Smooth muscle cell (in vitro differentiated cells): Measurements from ENCODE around the gene CCDC83. TPM values are rescaled to one million over a fixed set of nuclear protein-coding genes. Genes with fewer than 3 reads are reported as not detected.
"Not testable (repeated sequence)": the region's sequence is repeated elsewhere in the genome, so short reads cannot be mapped to it uniquely, and the experiment has no call there.

Experiments
- DNase-seq: peaks from one replicate; lab custom pipeline; 2025; ENCODE audit not compliant: unreplicated experiment; lab: John Stamatoyannopoulos, UW
- H2AFZ ChIP-seq: fragments of 200-600 bp; sonication (generic); 2 replicates; pipeline ENCODE4 v1.6.0; 2016; ENCODE audit warnings: antibody characterized with exemption, low read depth, mild to moderate bottlenecking
- H3F3A ChIP-seq: fragments of 200-600 bp; sonication (generic); 2 replicates; pipeline ENCODE4 v1.6.0; 2017; ENCODE audit warnings: antibody characterized with exemption, low read depth
- H3K27ac ChIP-seq: fragments of 200-600 bp; sonication (generic); 2 replicates; pipeline ENCODE4 v1.5.1; 2016; ENCODE audit warnings: low read depth, mild to moderate bottlenecking
- H3K27me3 ChIP-seq: fragments of 200-600 bp; sonication (generic); 2 replicates; pipeline ENCODE4 v1.6.1; 2016; ENCODE audit warnings: low read depth, mild to moderate bottlenecking
- H3K36me3 ChIP-seq: fragments of 200-600 bp; sonication (generic); 2 replicates; pipeline ENCODE4 v1.5.1; 2016; ENCODE audit warnings: low read depth
- H3K4me1 ChIP-seq: fragments of 200-600 bp; sonication (generic); 2 replicates; pipeline ENCODE4 v1.5.1; 2016; ENCODE audit warnings: low read depth
- H3K4me2 ChIP-seq: fragments of 200-600 bp; sonication (generic); 2 replicates; pipeline ENCODE4 v1.6.0; 2016; ENCODE audit warnings: mild to moderate bottlenecking
- H3K4me3 ChIP-seq: fragments of 200-600 bp; sonication (generic); 2 replicates; pipeline ENCODE4 v1.5.1; 2016; ENCODE audit warnings: mild to moderate bottlenecking
- H3K79me2 ChIP-seq: fragments of 200-600 bp; sonication (generic); 2 replicates; pipeline ENCODE4 v1.6.0; 2016; ENCODE audit warnings: low read depth, mild to moderate bottlenecking
- H3K9ac ChIP-seq: fragments of 200-600 bp; sonication (generic); 2 replicates; pipeline ENCODE4 v1.6.0; 2016; ENCODE audit warnings: low read depth
- H3K9me3 ChIP-seq: fragments of 200-600 bp; sonication (generic); replicated peaks from 2 replicates; pipeline ENCODE4 v1.5.1; 2016; ENCODE audit warnings: low read depth
- H4K20me1 ChIP-seq: fragments of 200-600 bp; sonication (generic); 2 replicates; pipeline ENCODE4 v1.6.0; 2016; ENCODE audit warnings: low read depth
- CTCF ChIP-seq: fragments of 200-600 bp; sonication (generic); IDR thresholded peaks from 2 replicates; pipeline ENCODE4 v1.5.1; 2017; ENCODE audit warnings: borderline replicate concordance, mild to moderate bottlenecking, antibody characterized with exemption; ENCODE audit not compliant: insufficient read depth, poor library complexity, severe bottlenecking
- WGBS: methylation state at CpG from one replicate; pipeline ENCODE4 v1.1.7; 2016; ENCODE audit warnings: low lambda C conversion rate; 5-methylcytosine and 5-hydroxymethylcytosine counted together
- polyA plus RNA-seq: library from polyadenylated mRNA; unstranded; fragments of >200 nt; fragmentation: Nextera tagmentation; extraction: Ambion mirVana; gene quantifications from 2 replicates; pipeline ENCODE4 v1.2.1, GENCODE V29; 2016
- total RNA-seq: library from RNA; depleted of rRNA; stranded (reverse); fragments of >200 nt; gene quantifications from 2 replicates; pipeline ENCODE4 v1.2.3, GENCODE V29; 2014

Gene CCDC83
- total and polyA plus RNA-seq, 2 experiments from 2014 or later, result not detected

DNA sequence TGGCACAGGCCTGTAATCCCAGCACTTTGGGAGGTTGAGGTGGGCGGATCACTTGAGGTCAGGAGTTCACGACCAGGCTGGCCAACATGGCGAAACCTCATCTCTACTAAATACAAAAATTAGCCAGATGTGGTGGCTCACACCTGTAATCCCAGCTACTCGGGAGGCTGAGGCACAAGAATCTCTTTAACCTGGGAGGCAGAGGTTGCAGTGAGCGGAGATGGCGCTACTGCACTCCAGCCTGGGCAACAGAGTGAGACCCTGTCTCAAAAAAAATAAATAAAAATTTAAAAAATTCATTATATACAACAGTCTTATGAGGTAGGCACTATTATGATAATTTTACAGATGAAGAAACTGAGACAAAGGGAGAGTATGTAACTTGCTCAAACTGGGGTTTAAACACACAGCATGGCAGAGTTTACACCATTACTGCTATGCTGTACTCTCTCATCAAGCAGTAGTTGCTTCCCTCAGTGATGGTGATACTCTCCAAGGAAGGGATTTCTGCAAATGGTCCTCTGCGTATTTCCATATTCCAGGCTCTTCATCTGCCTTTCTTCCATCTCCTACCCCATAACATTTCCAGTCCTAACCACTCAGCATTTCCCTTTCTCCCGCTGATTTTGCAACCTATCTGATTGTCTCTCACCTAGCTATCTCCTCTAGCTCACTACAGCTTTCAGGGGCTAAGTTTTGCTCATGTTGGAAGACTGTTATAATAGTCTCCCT lies 95.3 kb downstream of the CCDC83 start:
- H3K9me3 ChIP-seq, result no peaks in the 10 kb centered on the region
- no peak for DNase-seq
- over 99% methylated on average over 8 of the region's 8 CpGs for WGBS
- H3K79me2 ChIP-seq, result no peaks in the 10 kb centered on the region
- no peaks in the 10 kb centered on the region for H4K20me1 ChIP-seq
- H3K9ac ChIP-seq, result no peak overlapping the region
- no peaks in the 10 kb centered on the region for H3K36me3 ChIP-seq
- H3K4me1 ChIP-seq, result no peaks in the 10 kb centered on the region
- H3K4me3 ChIP-seq, result no peak overlapping the region
- H3K27ac ChIP-seq, result no peak overlapping the region
- H3K27me3 ChIP-seq, result no peaks in the 10 kb centered on the region
- H3F3A ChIP-seq, result peaks cover 23% of the 10 kb centered on the region
- no peak overlapping the region for H2AFZ ChIP-seq
- no peak for TF ChIP-seq CTCF
- no peak overlapping the region for H3K4me2 ChIP-seq

- H3K27me3 ChIP-seq, result no peaks in the 10 kb centered on the region
- peaks cover 23% of the 10 kb centered on the region for H3F3A ChIP-seq
- peaks cover 3% of the 10 kb centered on the region for H3K4me1 ChIP-seq
- H4K20me1 ChIP-seq, result no peaks in the 10 kb centered on the region
- TF ChIP-seq CTCF, result no peak
- H3K27ac ChIP-seq, result no peak overlapping the region
- DNase-seq, result no peak
- H2AFZ ChIP-seq, result no peak overlapping the region
- H3K9ac ChIP-seq, result no peak overlapping the region
- no peaks in the 10 kb centered on the region for H3K36me3 ChIP-seq
- H3K4me2 ChIP-seq, result no peak overlapping the region
- H3K79me2 ChIP-seq, result no peaks in the 10 kb centered on the region
- 98% methylated on average over 4 of the region's 4 CpGs for WGBS
- no peaks in the 10 kb centered on the region for H3K9me3 ChIP-seq
- H3K4me3 ChIP-seq, result no peak overlapping the region
These were observed 95.8 kb downstream of the CCDC83 start for GRCh38 chr11:85951049-85951405.

DNA sequence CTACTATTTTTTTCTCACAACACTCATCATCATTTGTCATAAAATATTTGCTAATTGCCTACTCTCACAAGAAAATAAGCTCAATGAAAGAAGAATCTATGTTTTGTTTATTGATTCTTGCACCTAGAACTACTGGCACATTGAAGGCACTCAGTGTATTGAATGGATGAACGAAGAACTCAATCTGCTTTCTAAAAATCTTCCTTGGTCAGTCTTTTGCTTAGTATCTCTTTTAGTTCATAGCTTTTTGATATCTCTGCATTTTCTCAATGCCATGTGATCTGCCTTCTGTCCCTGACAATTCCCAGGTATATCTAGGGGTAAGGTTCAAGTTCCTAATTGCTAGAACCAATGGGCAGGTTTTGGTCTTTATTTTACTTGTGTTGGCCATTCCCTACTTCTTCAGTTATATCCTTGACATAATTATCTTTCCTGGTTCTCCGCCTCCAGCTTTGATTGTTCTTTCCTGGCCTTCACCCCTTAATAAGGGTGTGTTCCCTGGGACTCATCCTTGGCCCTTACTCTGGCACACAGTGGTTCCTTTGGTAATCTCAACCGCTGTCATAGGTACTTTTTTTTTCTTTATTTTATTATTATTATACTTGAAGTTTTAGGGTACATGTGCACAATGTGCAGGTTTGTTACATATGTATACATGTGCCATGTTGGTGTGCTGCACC lies 96.4 kb downstream of the CCDC83 start:
- peaks cover 24% of the 10 kb centered on the region for H3F3A ChIP-seq
- peaks cover 5% of the 10 kb centered on the region for H3K4me1 ChIP-seq
- H3K79me2 ChIP-seq, result no peaks in the 10 kb centered on the region
- H4K20me1 ChIP-seq, result no peaks in the 10 kb centered on the region
- H3K4me3 ChIP-seq, result no peak overlapping the region
- H3K4me2 ChIP-seq, result no peak overlapping the region
- no peaks in the 10 kb centered on the region for H3K9me3 ChIP-seq
- 98% methylated on average over 3 of the region's 3 CpGs for WGBS
- H3K9ac ChIP-seq, result no peak overlapping the region
- no peak overlapping the region for H2AFZ ChIP-seq
- no peaks in the 10 kb centered on the region for H3K36me3 ChIP-seq
- H3K27me3 ChIP-seq, result no peaks in the 10 kb centered on the region
- no peak for DNase-seq
- TF ChIP-seq CTCF, result no peak
- H3K27ac ChIP-seq, result no peak overlapping the region

- not testable (repeated sequence) for H3K79me2 ChIP-seq, H3K9me3 ChIP-seq, H3K27me3 ChIP-seq, H3K4me3 ChIP-seq, H3K27ac ChIP-seq, DNase-seq, H4K20me1 ChIP-seq, H3K9ac ChIP-seq, H3K4me2 ChIP-seq, H2AFZ ChIP-seq, H3K36me3 ChIP-seq, H3K4me1 ChIP-seq
- WGBS, result 90% methylated on average over 7 of the region's 7 CpGs
- peaks cover 30% of the 10 kb centered on the region for H3F3A ChIP-seq
These were observed 96.9 kb downstream of the CCDC83 start for GRCh38 chr11:85952108-85952485.
